MCF 10A (cell line): ENCODE measurements around the gene GLB1L3. TPM values are rescaled to one million over a fixed set of nuclear protein-coding genes. Genes with fewer than 3 reads are reported as not detected.
A peak's percentile ranks its signal among the peaks of the same experiment; 100 is the strongest.

Experiments used
- BruUV-seq: library from RNA; stranded (reverse); fragments of 400-500 nt; replicated peaks from 2 replicates; lab custom pipeline; 2021; lab: Mats Ljungman, UMichigan
- CTCF ChIA-PET: fragments of 300-600 bp; sonication (Branson Sonifier 250); formaldehyde crosslinking; extraction: SDS; loops from one replicate; lab custom pipeline; 2021; ENCODE audit warnings: antibody characterized with exemption, inconsistent platforms; lab: Yijun Ruan, JAX
- POLR2A ChIA-PET: fragments of 300-600, 350-650 bp; sonication (Branson Sonifier 250); formaldehyde crosslinking; extraction: SDS; loops from one replicate; lab custom pipeline; 2020; ENCODE audit warnings: antibody characterized with exemption, inconsistent platforms; lab: Yijun Ruan, JAX
- DNase-seq: peaks from one replicate; pipeline ENCODE4 v3.0.0-alpha.2; 2018; ENCODE audit not compliant: unreplicated experiment
- H3K27ac Mint-ChIP-seq: one replicate; pipeline ENCODE4 v1.8.0; 2022; ENCODE audit warnings: mild to moderate bottlenecking, low read depth, mixed read lengths; ENCODE audit not compliant: unreplicated experiment
- H3K27me3 Mint-ChIP-seq: one replicate; pipeline ENCODE4 v1.8.0; 2022; ENCODE audit warnings: mixed read lengths; ENCODE audit not compliant: insufficient read depth, unreplicated experiment
- H3K36me3 Mint-ChIP-seq: one replicate; pipeline ENCODE4 v1.8.0; 2022; ENCODE audit warnings: mild to moderate bottlenecking, moderate library complexity, mixed read lengths; ENCODE audit not compliant: insufficient read depth, unreplicated experiment
- H3K4me1 Mint-ChIP-seq: one replicate; pipeline ENCODE4 v1.8.0; 2022; ENCODE audit warnings: mixed read lengths; ENCODE audit not compliant: insufficient read depth, unreplicated experiment
- H3K4me3 Mint-ChIP-seq: one replicate; pipeline ENCODE4 v1.8.0; 2022; ENCODE audit warnings: mild to moderate bottlenecking, moderate library complexity, mixed read lengths; ENCODE audit not compliant: unreplicated experiment
- H3K9me3 Mint-ChIP-seq: one replicate; pipeline ENCODE4 v1.8.0; 2022; ENCODE audit warnings: mixed read lengths; ENCODE audit not compliant: unreplicated experiment
- intact Hi-C: fragments of 100-400 bp; cut with micrococcal nuclease; formaldehyde crosslinking; loops from 2 replicates; pipeline ENCODE4 v1.14.1; 2022
- total RNA-seq: library from RNA; stranded (reverse); gene quantifications from 2 replicates; pipeline ENCODE4 v1.2.3, GENCODE V29; 2022
- TF ChIP-seq, protein P1 (sequence below): fragments of 200-600 bp; IDR thresholded peaks from one replicate; pipeline ENCODE4 v1.8.0; 2022; ENCODE audit warnings: antibody characterized with exemption, mild to moderate bottlenecking; ENCODE audit not compliant: unreplicated experiment

GLB1L3 gene
- total RNA-seq, 1 experiment from 2014 or later = not detected

- POLR2A ChIA-PET = interaction anchor here (0.6 to 1.7 kb wide), 4 partner anchors 8 to 14 kb away, joined by 3 to 4 read pairs (median 3); no protein-coding TSS in a partner anchor
- Mint-ChIP-seq H3K27ac (no peak overlapping the region), H3K36me3 (peaks cover 20% of the 10 kb centered on the region), H3K4me3 (no peak overlapping the region), H3K27me3 (no peaks in the 10 kb centered on the region), H3K9me3 (no peaks in the 10 kb centered on the region), H3K4me1 (no peaks in the 10 kb centered on the region)
- TF ChIP-seq, protein P1, sequence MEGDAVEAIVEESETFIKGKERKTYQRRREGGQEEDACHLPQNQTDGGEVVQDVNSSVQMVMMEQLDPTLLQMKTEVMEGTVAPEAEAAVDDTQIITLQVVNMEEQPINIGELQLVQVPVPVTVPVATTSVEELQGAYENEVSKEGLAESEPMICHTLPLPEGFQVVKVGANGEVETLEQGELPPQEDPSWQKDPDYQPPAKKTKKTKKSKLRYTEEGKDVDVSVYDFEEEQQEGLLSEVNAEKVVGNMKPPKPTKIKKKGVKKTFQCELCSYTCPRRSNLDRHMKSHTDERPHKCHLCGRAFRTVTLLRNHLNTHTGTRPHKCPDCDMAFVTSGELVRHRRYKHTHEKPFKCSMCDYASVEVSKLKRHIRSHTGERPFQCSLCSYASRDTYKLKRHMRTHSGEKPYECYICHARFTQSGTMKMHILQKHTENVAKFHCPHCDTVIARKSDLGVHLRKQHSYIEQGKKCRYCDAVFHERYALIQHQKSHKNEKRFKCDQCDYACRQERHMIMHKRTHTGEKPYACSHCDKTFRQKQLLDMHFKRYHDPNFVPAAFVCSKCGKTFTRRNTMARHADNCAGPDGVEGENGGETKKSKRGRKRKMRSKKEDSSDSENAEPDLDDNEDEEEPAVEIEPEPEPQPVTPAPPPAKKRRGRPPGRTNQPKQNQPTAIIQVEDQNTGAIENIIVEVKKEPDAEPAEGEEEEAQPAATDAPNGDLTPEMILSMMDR = no peak
- DNase-seq = no peak
- BruUV-seq = no TSS peak
- CTCF ChIA-PET = interaction anchor here (0.6 to 1.4 kb wide), 3 partner anchors 21 to 70 kb away, joined by 3 read pairs; no protein-coding TSS in a partner anchor
- intact Hi-C loops = no loop called here
These were observed 35.6 kb upstream of the GLB1L3 start for GRCh38 chr11:134240592-134240991.

DNA sequence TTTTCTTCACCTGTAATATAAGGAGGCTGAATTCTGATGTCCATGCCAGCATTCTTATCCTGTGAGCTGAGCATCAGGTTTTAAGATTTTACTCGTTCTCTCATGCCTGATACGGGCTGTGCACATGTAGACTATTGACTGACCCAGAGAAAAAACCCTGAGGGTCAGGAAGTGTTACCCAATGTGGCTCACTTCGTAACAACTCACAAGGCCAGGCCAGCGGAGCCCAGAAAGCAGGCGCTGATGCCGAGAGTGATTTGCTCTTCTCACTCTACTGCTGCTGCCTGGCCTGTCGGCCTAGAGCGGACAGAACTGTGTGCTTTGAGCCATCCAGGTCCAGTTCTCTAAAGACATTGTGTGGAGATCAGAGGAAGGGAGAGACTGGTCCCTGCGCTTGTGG lies 33.8 kb upstream of the GLB1L3 start:
- Mint-ChIP-seq H3K4me1 (no peaks in the 10 kb centered on the region), H3K27me3 (no peaks in the 10 kb centered on the region), H3K27ac (no peak overlapping the region), H3K4me3 (no peak overlapping the region), H3K9me3 (no peaks in the 10 kb centered on the region), H3K36me3 (peaks cover 7% of the 10 kb centered on the region)
- no TSS peak for BruUV-seq
- ChIA-PET CTCF (interaction anchor here (0.9 kb wide), 1 partner anchor 107 kb away, joined by 4 read pairs; no protein-coding TSS in a partner anchor), POLR2A (no interaction called here)
- DNase-seq = no peak
- intact Hi-C loops = no loop called here
- TF ChIP-seq, protein P1 = no peak

- Mint-ChIP-seq H3K36me3 (peaks cover 22% of the 10 kb centered on the region), H3K9me3 (no peaks in the 10 kb centered on the region), H3K27me3 (no peaks in the 10 kb centered on the region), H3K4me1 (no peaks in the 10 kb centered on the region), H3K27ac (no peak overlapping the region), H3K4me3 (no peak overlapping the region)
- TF ChIP-seq, protein P1 = no peak
- POLR2A ChIA-PET = interaction anchor here (0.6 to 1.7 kb wide), 4 partner anchors 13 to 112 kb away, joined by 4 read pairs; partner anchors contain the start of gene VPS26B
- intact Hi-C loops = loop anchor here (1.0 kb wide), 1 partner anchor 37 kb away; no protein-coding TSS in a partner anchor
- CTCF ChIA-PET = interaction anchor here (0.6 to 2.0 kb wide), 14 partner anchors 10 to 1165 kb away, joined by 3 to 11 read pairs (median 3); partner anchors contain the start of genes NCAPD3 and VPS26B
- BruUV-seq = no TSS peak
- DNase-seq = no peak
These were observed 32.3 kb upstream of the GLB1L3 start for GRCh38 chr11:134243913-134244312.

DNA sequence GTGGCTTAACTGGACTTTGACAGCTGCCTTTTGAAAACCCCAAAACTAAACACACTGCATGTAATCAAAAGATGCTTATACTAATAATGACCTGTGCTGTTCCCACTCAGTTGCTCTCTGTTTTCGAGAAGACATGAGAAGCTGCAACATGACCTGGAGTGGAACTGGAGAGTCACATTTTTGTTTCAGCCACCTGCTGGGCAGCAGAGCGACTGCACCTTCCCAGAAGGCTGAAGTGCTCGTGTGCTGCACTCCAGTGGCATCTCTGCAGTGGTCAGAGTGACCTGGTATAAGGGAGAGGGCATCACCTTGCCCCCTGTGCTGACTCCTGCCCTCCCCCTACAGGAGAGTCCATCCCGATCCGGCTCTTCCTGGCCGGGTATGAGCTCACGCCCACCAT lies 31.6 kb upstream of the GLB1L3 start:
- peak; percentile 18 for DNase-seq
- TF ChIP-seq, protein P1 = peak; percentile 36
- POLR2A ChIA-PET = interaction anchor here (0.6 to 1.7 kb wide), 3 partner anchors 19 to 111 kb away, joined by 4 read pairs; partner anchors contain the start of gene VPS26B
- no TSS peak for BruUV-seq
- intact Hi-C loops = loop anchor here (1.0 kb wide), 1 partner anchor 37 kb away; no protein-coding TSS in a partner anchor
- H3K9me3 Mint-ChIP-seq = no peaks in the 10 kb centered on the region
- H3K36me3 Mint-ChIP-seq = peaks cover 29% of the 10 kb centered on the region
- CTCF ChIA-PET = interaction anchor here (0.6 to 2.0 kb wide), 13 partner anchors 10 to 1166 kb away, joined by 3 to 11 read pairs (median 3); partner anchors contain the start of genes NCAPD3 and VPS26B
- H3K4me3 Mint-ChIP-seq = no peak overlapping the region
- H3K27ac Mint-ChIP-seq = no peak overlapping the region
- no peaks in the 10 kb centered on the region for H3K4me1 Mint-ChIP-seq
- H3K27me3 Mint-ChIP-seq = no peaks in the 10 kb centered on the region
